Breast epithelium (tissue), 3 donors: ENCODE measurements around the gene DOC2B.

Source experiments
- CTCF ChIP-seq, 3 donors: fragments of 450-650 bp; IDR thresholded peaks; one replicate each; pipeline ENCODE4 v1.5.1; 2016 to 2017; ENCODE audit warnings: antibody characterized with exemption in 3 of 3, mild to moderate bottlenecking in 3 of 3, moderate library complexity in 3 of 3
- POLR2AphosphoS5 ChIP-seq, 3 donors: sonication (generic); formaldehyde crosslinking; IDR thresholded peaks; one replicate each; pipeline ENCODE4 v1.6.1; 2017; ENCODE audit warnings: antibody characterized with exemption in 3 of 3

DNA sequence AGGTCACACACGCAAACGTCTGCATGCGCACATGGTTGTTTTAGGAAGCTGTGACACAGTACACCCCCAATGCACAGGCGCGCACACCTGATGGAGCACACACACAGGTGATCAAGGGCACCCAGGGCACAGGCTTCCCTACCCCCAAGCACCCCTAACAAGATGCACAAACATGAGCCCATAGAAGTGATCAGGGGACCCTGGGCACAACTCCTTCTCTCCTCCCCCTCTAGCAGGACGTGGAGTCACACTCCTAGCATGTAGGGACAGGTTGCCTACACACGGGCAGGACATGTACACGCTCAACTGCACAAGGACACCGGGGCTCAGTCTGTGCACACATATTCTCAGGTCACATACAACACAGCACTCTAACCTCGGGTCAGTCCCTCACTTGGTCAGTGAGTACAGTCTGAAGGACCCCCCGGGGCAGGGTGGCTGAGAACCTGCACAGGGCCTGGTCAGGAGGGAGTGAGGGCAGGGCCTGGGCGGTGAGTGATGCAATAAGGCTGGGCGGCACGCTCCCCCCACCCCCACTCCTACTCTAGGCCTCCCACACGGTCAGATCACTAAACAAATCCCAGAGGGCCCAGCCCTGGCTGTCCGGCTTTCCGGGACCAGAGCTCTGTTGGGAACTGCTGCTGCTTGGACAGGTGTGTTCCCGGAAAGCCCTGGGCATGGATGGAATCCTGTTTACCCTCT lies 751 bp upstream of the DOC2B start:
- TF ChIP-seq CTCF (IDR thresholded peaks at IDR 0.05) (no peak), POLR2AphosphoS5 (IDR thresholded peaks at IDR 0.05) (no peak)
